Activated CD8-positive, alpha-beta memory T cell treated with anti-CD3 and anti-CD28 coated beads for 48 hours (primary cell): Measurements from ENCODE around the gene CD200R1L.
"Not testable (repeated sequence)": the region's sequence is repeated elsewhere in the genome, so short reads cannot be mapped to it uniquely, and the experiment has no call there.

Experiments
- DNase-seq, 3 experiments: peaks; one replicate each; pipeline ENCODE4 v3.0.0-alpha.2; 2020; ENCODE audit warnings: low read depth in 2 of 3, low spot score in 2 of 3

CD200R1L gene, protein sequence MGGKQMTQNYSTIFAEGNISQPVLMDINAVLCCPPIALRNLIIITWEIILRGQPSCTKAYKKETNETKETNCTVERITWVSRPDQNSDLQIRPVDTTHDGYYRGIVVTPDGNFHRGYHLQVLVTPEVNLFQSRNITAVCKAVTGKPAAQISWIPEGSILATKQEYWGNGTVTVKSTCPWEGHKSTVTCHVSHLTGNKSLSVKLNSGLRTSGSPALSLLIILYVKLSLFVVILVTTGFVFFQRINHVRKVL

DNA sequence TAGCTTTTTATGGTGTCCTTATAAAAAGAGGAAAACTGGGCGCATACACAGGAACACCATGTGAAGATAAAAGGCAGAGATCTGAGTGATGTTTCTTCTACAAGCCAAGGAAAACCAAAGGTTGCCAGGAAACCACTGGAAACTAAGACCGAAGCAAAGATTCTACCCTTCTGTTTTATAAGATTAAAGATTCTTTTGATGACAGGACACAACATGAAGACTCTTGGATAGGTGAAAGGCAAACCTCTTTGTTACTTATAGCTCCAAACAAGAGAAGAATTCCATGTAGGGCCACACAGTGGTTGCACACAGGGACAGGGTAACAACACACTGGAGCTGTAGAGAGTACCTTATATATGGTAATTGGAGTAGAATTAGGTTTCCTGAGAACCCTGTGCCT lies at the start of gene CD200R1L:
Gene CD200R1L (minus strand): TSS at position 101 of the 400 bp plus-strand sequence. CDS start 17,497 bp downstream, outside the sequence.
- DNase-seq = no peak

DNA sequence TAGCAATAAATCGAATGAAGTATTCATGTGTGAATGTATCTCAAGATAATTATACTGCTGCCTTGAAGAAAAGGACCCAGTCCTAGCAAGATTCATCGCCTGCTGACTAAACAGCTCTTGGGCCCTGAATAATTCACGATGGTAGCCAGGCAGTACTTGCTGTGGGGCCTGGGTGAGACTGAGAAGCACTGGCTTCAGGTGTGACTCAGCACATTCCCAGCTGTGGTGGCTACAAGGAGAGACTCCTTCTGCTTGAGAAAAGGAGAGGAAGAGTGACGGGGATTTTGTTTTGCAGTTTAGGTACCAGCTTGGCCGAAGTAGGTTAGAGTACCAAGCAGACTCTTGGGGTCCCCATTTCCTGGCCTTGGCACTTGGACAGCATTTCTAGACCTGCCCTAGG lies 47.6 kb upstream of the CD200R1L start:
- no peak for DNase-seq

DNA sequence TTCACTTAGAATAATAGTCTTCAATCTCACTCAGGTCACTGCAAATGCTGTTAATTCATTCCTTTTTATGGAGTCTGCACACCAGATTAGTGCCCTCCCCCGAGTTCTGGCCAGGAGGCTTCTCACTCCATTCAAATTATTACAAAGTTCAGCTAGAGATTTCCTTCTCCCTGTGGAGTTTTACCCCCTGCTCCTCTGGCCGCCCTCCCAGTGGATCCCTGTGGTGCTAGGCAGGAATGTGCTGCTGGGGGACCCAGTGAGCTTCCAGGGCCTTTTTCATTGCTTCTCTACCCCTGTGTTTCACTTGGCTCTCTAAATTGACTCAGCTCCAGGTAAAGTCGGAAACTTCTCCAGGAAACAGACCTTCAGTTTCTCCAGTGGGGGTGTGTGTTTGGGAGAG lies 42.7 kb upstream of the CD200R1L start:
- DNase-seq = no peak

DNA sequence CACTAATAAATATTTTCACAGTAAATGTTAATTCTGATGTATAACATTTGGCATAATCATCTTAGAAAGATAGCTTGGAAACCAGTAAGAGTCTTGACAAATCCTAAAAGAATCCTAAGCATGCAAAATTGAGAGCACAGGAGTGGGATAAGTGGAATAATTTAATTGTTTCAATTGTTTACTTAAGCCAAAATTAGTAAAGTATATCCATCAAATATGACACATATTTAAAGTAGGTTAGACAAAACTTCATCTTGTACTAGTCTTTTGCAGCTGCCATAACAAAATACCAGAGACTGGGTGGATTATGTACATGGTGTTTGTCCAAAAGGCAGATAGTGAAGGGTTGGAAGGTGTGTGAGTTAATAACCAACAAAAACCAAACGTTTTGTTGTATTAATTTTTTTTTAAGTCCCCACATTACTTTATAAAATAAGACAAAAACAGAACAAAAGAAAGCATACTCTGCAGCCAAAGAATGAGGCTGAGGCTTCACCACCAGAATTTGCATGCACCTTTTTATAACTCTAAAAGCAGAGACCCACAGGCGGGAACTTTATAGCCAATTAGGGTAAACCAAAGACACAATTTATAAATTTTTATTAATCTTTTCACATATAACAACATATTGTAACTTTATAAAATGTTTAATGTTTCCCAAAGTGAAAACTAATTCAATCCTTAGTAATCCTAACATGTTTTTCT lies 41.9 kb upstream of the CD200R1L start:
- no peak for DNase-seq

DNA sequence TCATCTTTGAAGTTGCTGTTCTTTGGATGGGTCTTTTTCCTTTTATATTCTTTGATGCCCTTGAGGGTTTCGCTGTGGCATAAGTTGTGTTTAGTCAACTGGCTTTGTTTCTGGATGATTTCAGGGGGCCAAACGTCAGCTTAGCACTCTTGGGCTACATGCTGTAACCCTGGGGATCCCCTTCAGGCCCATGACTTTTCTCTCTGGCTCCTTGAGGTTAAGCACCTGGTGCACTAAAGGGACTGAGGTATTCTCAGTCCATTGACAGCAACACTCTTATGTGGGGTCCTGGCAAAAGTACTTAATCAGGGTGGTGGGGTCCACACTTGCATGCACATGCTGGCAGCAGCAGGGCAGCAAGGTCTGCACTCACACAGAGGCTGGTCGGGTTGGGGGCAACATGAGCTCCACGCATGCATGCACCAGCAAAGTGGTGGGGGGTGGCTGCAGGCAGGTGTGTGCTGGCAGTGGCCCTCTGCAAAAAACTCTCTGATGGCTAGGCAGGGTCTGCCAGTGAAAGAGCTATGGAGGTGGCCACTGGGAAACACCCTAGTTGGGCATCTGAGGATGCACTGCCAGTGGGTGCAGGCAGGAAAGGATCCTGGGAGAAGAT lies 38.1 kb upstream of the CD200R1L start:
- DNase-seq = no peak

DNA sequence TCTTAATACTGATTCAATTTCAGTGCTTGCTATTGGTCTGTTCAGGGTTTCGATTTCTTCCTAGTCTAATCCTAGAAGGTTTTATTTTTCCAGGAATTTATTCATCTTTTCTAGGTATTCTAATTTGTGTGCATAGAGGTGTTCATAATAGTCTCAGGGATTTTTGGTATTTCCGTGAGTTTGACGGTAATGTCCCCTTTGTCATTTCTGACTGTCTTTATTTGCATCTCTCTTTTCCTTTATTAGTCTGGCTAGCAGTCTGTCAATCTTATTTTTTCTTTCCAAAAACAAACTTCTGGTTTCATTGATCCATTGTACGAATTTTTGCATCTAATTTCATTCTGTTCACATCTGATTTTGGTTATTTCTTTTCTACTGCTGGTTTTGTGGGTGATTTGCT lies 35.2 kb upstream of the CD200R1L start:
- DNase-seq = no peak

DNA sequence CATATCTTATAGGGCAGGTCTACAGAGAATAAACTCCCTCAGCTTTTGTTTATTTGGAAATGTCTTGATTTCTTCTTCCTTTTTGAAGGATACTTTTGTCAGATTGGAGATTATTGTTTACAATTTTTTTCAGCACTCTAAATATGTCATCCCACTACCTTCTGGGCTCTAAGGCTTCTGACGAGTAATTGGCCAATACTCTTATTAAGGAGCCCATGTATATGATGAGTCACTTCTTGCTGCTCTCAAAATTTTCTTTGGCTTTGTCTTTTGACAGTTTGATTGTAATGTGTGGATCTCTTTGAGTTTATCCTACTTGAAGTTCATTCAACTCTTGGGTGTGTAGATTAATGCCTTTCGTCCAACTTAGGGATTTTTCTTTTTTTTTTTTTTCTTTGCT lies 28.9 kb upstream of the CD200R1L start:
- no peak for DNase-seq

DNA sequence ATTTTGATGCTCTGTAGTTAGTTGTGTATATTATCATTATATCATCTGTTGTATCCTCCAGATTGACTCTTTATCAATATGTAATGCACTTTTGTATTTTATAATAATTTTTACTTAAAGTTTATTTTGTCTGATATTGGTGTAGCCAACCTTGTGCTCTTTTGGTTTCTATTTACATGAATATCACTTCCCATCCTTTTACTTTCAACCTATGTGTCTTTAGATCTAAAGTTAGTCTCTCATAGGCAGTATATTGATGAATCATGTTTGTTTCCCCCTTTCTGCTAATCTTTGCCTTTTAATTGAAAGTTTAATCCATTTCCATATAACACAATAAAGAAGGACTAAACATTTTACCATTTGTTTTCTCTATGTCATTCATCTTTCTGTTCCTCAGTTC lies 28.1 kb upstream of the CD200R1L start:
- no peak for DNase-seq

DNA sequence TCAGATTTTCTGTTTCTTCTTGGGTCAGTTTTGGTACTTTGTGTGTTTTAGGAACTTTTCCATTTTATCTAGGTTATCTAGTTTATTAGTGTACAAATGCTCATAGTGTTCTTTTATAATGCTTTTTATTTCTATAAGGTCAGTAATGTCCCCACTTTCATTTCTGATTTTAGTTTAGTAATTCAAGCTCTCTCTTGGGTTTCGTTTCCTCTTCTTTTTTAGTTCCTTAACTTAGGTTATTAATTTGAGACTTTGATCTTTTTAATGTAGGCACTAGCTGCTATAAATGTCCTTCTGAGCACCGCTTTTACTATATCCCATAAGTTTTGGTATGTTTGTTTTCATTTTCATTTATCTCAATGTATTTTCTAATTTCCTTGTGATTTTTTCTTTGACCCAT lies 27.0 kb upstream of the CD200R1L start:
- DNase-seq = no peak

DNA sequence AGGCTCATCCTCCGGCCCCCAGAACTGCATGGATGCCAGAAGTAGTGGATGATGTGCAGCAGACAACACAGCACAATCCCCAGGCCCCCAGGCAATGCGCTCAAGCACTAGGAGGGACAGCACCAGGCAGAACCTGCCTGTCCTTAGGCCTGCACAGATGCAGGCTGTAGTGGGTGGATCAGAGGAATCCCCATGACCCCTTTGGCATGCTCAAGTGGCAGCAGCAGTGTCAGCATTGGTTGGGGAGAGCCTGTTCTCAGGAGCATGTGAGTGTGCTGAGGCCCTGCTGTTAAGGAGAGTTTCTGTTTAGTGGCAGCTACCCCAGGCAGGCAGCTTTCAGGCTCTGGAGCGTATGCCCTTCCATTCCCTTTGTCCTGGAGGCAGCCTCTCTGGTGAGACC lies 25.1 kb upstream of the CD200R1L start:
- DNase-seq = no peak

DNA sequence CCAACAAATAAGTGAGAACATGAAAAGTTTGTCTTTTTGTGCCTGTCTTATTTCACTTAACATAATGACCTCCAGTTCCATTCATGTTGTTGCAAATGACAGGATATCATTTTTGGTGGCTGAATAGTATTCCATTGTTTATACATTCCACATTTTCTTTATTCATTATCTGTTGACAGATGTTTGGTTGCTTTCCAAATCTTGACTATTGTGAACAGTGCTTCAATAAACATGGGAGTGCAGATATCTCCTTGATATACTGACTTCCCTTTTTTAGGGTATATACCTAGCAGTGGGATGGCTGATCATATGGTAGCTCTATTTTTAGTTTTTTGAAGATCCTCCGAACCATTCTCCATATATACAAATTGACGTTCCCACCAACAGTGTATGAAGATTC lies 19.1 kb upstream of the CD200R1L start:
- DNase-seq = no peak

DNA sequence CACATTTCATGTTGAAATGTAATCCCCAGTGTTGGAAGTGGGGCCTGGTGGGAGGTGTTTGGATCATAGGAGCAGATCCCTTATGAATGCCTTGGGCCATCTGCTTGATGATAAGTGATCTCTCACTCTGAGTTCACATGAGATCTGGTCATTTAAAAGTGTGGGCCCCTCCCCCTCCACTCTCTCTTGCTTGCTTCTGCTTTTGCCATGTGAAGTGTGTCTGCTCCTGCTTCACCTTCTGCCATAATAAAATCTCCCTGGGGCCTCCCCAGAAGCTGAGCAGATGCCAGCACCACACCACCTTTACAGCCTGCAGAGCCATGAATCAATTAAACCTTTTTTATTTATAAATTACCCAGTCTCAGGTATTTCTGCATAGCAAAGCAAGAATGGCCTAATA lies 14.2 kb upstream of the CD200R1L start:
- no peak for DNase-seq

DNA sequence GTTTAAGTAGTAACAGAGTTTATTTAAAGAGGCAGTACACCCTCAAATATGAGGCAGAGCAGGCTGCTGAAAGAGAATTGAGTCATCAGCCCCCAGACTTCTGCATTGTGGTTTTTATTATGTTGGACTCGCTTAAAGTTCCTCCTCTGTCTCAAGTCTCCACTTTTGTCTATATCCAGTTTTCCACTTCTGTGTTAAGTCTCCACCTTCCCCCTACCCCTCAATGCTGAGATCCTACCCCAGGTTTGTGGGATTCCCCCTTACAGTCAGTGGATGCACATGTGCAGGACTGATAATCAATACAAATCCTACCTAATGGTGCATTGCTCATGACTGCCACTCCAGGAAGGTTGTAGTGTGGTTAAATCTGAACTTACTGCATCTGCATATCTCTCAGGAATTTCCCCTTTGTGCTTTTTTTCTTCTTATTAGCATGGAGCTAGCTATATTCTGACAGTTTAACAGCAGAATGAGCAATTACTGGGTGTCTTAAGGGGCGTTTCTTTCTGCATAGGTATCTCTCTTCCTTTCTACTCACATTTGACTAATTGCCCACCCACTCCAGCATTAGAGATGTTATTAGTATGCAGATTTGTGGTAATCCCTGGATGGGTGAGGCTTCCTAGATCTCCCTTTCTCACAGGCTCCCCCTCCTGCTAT lies 11.9 kb upstream of the CD200R1L start:
- DNase-seq = peak in 1 of 3 experiments; percentile 18

DNA sequence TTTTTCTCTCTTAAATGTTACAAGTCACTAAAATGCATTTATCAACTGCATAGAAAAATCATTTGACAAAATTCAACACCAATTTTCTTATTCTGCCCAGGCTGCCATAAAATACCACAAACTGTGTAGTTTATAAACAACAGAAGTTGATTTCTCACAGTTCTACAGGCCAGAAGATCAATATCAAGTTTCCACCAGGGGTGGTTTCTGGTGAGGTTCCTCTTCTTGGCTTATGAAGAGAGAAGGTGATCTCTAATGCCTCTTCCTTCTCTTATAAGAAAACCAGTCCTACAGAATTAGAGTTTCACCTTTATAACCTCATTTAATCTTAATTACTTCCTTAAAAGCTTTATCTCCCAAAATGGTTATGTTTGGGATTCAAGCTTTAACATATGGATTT lies 10.9 kb upstream of the CD200R1L start:
- no peak for DNase-seq

DNA sequence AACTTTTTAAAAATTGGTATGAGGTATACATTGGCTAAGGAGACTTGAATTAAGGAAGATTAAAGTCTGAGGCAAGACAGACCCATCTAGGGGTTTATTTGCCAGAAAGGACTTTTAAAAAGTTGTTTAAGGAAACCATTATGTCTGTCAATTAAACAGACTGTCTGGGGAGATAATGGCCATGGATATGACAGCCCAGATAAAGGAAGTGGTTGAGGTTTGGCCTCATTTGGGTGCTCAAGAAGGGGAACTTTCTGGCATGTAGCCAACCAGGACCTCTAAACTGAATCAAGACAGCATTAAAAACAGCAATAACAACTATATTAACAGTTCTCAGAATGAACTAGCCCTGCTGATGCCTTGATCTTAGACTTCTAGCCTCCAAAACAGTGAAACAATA lies 9.9 kb upstream of the CD200R1L start:
- no peak for DNase-seq

DNA sequence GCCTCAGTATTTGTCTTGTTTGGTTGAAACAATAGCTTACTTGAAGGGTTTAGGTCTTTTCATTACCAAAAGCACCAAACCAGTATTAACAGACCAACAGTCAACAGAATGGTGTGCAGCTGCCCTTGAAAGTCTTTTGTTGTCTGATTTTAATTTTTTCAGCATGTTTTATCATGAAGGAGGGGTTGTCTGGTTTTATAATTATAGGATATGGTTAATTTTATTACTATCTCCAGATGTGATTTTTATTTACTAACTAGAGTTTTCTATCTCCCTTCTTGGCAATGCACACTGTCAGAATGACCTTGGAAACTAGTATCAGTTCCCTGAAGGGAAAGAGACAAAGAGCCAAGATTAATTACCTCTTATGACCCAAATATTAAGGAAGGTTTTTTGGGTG lies 9.2 kb upstream of the CD200R1L start:
- DNase-seq = no peak

DNA sequence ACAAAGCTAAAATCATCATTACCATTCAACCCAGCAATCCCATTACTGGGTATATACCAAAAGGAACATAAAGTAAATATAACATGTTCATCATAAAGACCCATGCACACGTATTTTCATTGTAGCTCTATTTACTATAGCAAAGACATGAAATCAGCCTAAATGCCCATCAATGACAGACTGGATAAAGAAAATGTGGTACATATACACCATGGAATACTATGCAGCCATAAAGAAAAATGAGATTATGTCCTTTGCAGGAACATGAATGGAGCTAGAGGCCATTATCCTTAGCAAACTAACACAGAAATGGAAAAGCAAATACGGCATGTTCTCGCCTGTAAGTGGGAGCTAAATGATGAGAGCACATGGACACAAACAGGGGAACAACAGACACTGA lies 8.4 kb upstream of the CD200R1L start:
- DNase-seq = not testable (repeated sequence)

DNA sequence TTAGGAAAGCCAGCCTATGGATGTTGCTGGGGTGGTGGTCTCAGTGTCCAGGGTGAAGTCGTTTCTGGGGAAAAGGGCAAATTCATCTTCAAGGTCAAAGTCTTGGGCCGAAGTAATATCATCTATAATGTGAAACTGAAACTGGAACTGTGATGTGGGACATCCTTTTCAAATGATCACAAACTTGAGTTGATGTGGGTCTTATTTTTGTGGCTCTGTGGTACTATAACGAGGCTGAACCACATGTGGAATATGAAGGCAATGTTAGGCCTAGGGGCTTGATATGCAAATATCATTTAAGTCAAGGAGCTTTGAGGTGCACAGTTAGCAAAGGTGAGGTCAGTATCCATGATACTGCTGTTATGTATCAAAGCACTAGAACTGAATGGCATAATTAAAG lies 1.5 kb upstream of the CD200R1L start:
- no peak for DNase-seq

DNA sequence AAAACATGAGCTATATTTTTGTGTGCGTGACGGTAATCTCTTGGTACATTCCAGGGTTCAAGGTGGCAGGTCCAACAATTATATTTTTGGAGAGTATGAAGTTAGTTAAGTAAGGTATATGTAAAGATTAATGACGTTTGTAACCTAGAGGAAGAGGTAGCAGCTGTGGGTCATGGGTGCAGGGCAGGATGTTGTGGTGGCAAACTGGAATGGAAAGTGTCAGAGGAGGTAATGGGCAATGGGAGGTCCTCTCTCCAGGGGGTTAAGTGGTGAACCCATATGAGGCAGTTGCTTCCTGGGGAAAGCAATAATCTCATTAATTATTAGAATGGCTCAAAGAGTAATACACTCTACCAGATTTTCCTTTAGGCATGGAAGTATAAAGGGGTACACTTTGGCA lies 1.0 kb upstream of the CD200R1L start:
- DNase-seq = no peak

DNA sequence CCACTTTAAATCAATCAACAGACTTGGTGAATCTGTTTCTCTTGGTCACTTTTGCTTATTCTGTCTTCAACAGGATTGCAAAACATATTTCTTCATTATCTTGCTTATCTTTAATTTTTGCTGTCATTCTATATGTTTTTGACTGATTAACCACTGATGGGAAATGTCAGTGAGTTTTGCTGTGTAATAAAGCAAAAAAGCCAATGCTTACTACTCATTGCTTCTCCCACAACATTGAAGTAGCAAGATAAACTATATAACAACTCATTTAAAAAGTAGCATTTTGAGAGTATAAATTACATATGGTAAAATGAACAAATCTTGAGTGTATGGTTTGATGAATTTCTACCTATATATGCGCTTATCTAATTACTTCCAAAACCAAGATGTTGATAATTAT lies 892 bp downstream of the CD200R1L start:
- no peak for DNase-seq

DNA sequence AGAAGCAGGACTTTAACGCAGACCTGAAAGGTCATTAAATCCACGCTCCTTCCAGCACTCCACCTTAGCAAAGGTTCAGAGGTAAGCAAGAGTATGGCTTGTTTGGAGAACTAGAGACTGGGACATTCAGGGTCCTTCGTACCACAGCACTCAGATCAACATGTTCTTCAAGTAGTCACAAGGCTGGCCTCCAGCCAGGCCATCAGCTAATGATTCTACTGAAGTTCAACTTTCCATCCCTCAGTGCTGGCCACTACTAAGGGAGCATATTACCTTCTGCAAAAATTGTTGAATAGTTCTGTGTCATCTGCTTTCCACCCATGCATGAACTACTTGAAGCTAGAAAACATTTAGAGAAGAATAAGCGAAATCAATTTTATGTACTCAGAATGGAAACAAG lies 17.6 kb downstream of the CD200R1L start:
- no peak for DNase-seq
